MV-4-11 (cell line): Measurements from ENCODE around the gene IRAK2.
A peak's percentile ranks its signal among the peaks of the same experiment; 100 is the strongest.
"Not testable (repeated sequence)": the region's sequence is repeated elsewhere in the genome, so short reads cannot be mapped to it uniquely, and the experiment has no call there.

Experiments used
- DNase-seq: peaks from one replicate; lab custom pipeline; 2025; lab: John Stamatoyannopoulos, UW

IRAK2 gene

DNA sequence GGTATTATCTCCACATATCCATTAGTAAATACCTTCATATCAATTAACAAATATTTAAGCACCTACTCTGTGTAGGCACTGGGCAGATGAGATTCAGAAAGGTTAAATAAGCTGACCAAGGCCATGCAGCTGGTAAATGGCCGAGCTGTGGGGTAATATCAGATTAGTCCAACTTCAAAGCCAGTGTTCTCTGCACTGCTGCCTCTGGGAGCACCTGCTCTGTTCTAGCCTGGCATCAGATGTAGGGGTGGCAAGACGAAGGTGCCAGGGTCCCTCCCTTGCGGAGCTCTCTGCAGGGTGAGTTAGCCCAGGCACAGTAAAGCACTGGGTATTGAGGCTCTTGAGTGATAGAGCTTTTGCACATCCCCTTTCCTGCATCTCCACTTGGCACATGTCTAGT lies 89.0 kb downstream of the IRAK2 start:
- no peak for DNase-seq

DNA sequence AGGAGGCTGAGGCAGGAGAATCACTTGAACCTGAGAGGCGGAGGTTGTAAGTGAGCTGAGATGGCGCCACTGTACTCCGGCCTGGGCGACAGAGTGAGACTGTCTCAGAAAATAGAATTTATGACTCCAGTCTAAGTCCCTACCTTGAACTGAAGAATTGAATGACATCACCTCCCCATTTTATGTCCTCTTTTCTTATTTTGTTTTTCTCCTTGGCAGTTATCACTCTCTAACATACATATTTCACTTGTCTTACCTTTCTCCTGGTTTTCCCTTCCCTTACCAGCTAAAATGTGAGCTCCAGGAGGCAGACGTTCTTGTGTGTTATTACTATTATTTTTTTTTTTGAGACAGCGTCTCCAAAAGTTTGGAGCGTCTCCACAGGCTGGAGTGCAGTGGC lies 91.1 kb downstream of the IRAK2 start:
- no peak for DNase-seq

DNA sequence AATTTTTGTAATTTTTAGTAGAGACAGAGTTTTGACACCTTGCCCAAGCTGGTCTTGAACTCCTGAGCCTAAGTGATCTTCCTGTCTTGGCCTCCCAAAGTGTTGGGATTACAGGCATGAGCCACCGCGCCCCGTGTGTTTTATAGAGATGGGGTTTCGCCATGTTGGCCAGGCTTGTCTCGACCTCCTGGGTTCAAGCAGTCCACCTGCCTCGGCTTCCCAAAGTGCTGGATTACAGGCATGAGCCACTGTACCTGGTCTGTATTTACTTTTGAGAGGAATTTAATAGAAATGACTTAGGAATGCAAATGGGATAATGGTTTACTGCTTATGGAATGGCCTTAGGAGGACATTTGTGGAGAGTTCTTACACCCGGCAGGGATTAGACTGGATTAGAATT lies 94.3 kb downstream of the IRAK2 start:
- no peak for DNase-seq

DNA sequence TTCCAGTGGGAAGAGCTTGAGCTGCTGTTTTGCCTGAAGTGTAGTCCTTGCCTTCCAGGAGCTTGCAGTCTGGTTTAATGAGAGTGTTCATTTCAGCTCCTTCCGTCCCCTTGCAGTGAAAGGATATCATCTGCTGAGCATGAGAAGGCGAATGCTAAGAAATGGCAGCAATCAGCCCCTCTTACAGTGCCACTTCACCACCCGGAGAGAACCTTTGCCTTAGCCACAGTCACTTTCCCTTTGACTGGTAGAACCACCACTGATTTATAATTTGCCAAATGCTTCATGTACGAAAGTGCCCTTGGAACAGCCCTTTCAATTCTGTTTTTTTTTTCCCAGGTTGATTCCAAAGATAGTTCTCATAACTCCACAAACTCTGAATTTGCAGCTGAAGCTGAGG lies 95.1 kb downstream of the IRAK2 start:
- DNase-seq, result no peak

DNA sequence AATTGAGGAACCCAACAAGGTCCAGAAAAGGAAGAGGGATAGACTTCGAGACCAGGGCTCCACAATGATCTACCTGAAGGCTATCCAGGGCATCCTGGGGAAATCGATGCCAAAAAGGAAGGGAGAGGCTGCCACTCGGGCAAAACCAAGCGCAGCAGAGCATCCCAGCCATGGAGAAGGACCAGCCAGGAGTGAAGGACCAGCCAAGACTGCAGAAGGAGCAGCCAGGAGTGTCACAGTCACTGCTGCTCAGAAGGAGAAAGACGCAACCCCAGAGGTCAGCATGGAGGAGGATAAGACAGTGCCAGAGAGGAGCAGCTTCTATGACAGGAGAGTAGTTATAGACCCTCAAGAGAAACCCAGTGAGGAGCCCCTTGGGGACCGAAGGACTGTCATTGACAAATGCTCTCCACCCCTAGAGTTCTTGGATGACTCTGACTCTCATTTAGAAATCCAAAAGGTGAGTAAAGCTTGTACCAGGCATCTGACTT lies 95.5 kb downstream of the IRAK2 start:
- no peak for DNase-seq

DNA sequence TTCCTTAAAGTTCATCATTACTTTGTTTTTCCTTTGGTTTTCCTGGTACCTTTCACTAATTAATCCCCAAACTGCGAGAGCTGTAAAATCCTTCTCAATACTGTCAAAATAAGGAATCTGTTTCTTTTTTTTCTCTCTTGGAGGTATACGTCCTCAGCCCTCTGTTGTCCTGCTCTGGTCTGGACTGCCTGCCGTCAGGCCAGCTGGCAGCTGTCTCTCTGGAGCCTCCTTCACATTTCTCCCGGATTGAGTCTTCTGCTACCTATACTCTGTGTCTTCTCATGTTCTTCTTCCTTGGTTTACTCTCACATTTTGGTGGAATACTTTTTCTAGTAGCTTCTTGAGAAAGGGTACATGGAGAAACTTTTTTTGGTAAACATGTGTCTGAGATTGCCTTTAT lies 97.3 kb downstream of the IRAK2 start:
- no peak for DNase-seq

DNA sequence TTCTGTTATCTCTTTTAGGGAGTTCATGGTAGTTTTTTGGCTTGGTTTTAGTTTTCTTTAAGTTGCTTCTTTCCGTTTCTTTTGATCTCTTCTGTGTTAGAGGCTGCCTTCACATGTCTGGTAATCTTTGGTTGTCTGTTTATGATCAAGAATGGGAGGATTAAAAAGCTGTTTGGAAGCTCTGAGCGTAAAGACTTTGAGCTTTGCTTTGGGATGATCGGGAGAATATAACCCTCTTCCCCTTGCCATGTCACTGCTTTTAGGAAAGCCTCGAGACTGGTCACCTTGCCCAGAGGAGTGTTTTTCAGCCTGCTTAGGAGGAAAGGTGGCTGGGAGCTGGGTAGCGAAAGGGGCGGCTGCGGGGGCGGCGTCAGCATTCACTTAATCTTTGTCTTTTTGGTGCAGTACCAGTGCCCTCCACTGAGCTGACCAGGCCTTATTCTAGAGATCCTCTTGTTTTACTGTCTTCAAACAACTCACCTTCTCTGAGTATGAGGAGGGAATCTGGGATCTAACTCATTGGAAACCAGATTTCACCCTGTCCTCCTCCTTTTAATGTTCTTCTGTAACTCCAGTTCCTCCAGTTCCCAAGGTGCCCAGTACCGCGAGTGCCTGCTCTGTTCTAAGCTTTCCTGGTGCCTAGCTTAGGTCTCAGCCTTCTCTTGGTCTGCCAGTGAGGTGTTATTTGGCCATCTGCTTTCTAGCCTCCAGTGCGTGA lies 99.1 kb downstream of the IRAK2 start:
- no peak for DNase-seq

DNA sequence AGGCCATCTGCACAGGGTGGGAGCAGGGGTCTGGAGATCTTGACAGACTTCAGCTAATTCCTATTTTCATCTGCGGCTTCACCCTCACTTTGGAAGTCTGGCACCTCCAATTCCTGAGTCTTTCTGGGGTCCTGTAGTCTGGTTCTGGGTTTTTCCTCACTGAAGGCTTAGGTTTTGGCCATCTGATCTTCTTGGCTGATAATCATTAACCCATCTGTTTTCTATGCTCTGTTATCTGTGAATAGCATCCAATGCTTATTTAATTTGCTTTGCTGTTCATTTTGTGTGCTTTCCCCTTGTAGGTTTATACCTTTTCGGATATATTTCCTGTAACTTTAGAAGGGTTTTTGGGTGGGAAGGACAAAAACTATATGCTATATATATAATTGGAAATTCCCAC lies 101.1 kb downstream of the IRAK2 start:
- DNase-seq, result no peak

DNA sequence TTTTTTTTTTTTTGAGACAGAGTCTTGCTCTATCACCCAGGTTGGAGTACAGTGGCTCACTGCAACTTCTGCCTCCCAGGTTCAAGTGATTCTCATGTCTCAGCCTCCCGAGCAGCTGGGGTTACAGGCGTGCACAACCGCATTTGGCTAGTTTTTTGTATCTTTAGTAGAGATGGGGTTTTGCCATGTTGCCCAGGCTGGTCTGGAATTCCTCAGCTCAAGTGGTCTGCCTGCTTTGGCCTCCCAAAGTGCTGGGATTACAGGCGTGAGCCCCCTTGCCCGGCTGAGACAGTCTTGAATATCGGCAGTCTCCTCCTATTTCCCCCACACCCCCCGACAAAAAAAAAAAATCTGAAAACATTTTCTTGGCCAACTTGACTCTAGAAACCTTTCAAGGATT lies 102.2 kb downstream of the IRAK2 start:
- DNase-seq, result not testable (repeated sequence)

DNA sequence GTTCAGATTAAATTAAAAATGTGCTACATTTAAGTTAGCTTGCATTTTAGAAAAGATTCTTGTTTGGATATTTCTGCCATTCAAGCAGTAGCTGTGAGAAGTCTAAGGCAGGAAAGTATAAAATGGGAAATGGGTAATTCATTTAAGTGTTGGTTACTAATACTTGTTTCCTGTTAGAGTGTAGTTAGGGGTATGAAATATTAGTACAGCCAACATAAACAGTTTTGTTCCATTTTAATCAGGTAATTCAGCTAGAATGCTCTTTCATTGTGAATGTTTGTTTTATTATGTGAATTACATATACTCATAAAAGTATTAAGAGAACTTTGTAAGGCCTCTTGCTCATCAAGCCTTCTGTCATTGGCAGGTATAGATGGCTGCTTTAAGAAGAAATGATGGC lies 103.4 kb downstream of the IRAK2 start:
- no peak for DNase-seq

DNA sequence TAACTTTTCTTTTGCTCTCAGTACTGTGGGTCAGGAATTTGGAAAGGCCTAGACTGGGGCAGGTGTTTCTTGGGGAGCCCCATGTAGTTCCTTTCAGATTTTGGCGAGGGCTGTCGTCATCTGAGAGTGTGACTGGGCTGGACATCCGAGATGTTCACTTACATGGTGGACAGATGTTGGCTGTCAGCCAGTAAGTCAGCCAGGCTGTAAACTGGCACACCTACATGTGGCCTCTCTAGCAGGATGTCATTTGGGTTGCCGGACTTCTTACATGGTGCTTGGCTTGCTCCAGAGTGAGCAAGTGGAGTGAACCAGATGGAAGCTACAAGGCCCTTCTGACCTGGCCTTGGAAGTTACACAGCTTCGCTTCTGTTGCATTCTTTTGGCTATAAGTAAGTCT lies 104.2 kb downstream of the IRAK2 start:
- DNase-seq, result no peak

DNA sequence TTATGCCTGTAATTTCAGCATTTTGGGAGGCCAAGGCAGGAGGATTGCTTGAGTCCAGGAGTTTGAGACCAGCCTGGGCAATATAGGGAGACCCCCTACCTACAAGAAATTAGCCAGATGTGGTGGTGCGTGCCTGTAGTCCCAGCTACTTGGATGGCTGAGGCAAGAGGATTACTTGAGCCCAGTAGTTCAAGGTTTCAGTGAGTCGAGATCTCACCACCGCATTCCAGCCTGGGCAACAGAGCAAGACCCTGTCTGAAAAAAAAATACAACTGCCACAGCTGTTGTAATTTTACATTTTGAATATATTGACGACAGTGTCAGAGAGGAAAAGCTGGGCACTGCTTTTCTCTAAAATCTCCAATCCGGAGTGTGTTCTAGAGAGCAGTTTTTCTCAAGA lies 104.7 kb downstream of the IRAK2 start:
- DNase-seq, result no peak

DNA sequence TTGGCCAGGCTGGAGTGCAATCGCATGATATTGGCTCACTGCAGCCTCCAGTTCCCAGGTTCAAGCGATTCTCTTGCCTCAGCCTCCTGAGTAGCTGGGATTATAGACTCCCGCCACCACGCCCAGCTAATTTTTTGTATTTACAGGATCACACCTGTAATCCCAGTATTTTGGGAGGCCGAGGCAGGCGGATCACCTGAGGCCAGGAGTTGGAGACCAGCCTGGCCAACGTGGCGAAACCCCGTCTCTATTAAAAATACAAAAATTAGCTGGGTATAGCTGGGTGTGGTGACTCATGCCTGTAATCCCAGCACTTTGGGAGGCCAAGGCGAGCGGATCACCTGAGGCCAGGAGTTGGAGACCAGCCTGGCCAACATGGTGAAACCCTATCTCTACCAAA lies 107.8 kb downstream of the IRAK2 start:
- not testable (repeated sequence) for DNase-seq

DNA sequence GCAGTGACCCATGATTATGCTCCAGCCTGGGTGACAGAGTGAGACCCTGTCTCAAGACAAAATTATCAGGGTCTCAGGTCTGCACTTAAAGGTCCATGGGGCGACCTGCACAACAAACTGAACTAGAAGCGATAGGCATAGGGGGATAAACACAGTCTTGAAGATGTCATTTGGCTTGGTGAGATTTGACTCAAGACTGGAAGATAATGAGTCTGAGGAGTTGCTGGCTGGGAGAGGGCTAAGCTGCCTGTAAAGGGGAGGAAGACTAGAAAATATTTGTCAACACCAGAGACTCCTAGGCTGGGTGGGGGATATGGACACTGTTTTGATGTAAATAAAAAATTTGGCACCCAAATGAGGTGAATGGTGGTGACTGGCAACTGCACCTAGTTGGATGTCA lies 108.3 kb downstream of the IRAK2 start:
- no peak for DNase-seq

DNA sequence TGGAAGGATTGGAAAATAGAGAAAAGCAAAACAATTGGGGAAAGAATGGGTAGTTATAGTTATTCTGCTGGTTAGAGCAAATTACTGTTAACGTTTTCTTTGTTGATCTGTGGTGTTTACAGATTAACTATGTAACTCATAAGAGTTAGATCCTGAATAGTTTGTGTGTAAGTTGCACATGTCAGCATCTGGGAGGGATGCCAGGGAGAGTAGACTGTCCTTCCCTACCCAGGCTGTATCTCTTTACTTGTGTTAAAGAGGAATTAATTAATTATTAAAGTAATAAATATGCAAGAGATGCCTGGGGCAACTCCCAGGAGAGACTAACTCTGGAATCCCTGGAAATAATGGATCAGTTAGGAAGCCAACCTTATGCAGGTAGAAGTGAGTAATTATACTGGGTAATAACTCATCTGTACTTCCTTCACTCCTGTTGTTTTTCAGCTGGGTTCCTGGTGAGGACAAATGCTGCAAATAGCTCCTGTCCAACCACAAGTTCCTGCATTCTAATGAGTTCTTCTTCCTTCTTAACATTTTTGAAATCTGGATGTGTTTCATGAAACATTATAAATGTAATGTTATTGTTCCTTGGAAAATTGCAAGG lies 109.1 kb downstream of the IRAK2 start:
- peak; percentile 24 for DNase-seq

DNA sequence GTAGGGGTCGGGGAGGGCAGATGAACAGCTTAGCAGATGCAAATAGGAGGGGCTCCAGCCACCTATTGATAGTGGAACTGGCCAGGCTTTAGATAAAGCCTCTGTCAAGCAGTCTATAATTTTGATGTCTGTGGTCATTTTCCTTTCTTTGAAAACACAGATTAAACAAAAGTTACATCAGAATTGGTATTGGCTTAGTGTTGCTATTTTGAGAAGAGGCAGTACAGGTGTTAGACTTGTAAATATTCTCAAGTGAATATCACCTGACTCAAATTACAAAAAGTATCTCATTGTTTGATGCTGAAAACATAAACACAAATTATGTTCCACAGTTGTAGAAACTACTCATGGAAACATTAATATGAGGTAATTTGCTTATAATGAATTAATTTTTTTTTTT lies 109.9 kb downstream of the IRAK2 start:
- DNase-seq, result no peak

DNA sequence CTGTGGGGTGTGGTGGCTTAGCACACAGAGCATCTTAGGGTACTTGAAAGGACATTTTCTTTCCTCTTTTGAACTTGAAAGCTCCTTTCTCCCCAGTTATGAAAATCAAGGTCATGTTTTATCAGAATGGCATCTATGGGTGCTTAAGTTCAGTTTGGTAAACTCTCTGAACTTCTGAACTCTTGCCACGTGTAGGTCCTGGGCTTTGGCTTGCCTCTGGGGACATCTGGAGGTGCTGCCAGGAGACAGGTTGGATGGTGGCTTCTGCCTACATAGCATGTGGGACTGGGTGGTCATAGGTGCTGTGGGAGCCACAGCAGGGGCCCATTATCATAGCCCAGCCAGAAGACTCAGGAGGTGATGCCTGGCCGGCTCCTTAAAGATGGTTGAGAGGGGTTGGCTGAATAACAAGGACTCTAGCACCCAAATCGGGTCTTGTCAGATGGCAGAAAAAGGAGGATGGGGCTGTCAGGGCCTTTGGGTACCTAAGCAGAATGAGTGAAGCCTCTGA lies 112.5 kb downstream of the IRAK2 start:
- no peak for DNase-seq

DNA sequence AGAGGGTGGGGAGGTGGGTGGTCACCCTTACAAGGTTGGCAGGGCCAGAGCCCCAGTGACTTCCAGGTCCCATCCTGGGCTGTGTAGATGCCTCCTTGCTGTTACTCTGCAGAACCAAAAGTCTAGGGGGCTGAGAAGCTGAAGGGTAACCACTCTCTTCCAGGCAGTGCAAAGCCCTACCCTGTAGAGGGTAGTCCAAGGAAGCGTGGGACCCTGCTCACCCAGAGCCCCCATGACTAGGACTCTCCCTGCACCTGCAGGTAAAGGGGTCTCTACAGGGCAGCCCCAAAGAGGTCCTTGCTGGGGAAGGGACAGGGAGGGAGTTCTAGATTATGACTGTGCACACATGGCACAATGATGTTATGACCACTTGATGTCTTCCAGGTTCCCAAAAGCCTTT lies 113.8 kb downstream of the IRAK2 start:
- DNase-seq, result no peak

DNA sequence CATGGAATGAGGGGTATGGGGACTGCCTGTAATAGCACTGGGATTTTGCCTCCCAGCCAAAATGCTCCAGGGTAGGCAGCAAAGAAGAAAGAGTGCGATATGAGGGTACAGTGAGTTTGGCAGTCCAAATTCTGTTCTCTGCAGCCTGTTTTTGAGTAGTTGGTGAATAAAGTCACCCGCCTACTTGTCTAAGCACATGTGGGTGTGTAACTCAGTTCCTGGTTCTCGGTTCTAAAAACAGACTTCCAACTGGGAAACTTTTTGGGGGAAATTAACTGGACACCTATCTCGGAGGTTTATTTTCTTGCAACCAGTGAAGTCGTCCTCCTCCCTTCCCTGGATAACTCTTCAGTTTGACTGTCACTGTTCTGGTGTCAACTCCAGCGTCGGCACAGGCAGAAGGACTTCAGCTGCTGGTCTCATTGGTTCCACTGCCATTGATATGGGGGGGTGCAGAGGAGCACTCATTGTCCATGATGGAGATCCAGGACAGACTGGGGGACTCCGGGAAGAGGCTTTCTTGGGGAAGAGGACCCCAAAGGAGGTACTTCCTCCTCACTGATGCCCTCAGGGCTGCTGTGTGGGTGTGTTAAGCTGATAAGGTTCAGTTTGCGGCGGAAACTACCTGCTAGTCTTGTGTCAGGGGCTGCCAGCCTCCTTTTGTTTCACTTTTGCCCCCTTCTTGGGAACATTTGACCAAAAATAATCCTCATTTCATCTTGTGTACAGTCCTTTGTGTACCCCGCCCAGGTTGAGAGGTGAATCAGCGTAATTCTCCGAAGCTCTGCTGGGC lies 114.9 kb downstream of the IRAK2 start:
- no peak for DNase-seq

DNA sequence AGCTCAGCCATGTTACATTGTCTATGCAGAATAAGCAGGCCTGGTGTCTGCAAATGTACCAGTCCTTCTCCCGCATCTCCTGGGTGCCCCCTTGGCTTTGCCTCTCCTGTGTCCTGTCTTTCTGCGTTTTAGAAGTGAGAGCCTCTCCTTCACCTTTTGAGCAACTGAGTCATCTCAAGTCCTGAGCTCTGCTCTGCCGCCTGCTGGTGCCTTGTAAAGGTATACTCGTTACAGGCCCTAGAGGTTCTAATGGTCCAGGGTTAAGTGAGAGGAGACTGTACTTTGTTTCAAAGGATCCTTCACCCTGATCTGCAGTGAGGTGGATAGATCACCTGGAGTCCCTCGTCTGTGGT lies 115.4 kb downstream of the IRAK2 start:
- no peak for DNase-seq

DNA sequence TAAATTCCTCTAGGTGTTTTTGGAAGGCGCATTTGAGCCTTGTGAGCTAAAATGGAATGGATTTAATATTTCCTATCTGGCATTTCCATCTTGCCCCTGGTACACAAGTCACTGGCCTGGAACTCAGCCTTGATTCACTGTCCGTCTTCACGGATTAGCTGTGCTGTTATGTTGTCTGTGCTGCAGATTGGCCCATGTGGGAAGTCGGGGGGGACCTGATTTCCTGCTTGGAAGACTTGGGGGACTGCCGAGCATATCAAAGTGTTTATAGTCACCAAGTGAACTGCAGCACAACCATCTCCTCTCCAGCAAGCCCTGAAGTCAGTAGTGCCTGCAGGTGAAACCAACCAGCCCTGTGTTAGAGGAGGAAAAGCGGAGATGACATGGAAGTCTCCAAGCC lies 115.9 kb downstream of the IRAK2 start:
- no peak for DNase-seq

DNA sequence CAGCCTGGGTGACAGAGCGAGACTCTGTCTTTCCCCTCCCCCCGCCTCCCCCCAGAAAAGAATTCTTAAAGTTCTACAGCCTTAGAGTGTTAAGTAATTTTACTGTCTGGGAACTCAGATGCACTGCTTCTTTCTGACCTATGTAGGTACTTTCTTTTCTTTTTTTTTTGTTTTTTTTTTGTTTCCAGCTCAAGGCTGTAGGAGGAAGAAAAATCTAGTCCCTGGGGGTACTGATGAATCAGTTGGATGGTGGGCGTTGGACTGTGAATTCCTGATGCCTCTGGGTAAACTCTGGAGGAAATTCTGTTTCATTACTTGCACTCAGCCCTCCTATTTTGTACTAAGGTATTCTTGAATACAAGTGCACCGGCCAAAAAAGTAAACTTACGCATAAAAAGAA lies 117.2 kb downstream of the IRAK2 start:
- DNase-seq, result no peak

DNA sequence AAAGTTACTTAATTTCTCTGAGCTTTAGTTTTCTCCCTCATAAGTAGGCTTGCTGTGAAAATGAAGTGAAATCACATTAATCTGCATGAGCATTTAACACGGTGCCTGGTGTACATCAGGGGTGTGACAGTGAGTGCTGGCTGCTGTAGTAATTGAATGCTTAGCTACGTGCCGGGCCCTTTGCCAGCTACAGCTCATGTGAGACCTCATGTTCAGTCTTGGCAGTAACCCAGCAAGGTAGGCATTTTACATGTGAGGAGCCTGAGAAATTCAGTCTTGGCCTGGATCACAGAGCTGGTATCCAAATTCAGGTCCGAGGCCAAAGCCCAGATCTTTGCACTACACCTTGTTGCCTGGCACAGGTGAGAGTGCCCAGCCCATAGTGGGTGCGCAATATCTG lies 118.9 kb downstream of the IRAK2 start:
- DNase-seq, result no peak
